Loucy (cell line): ENCODE measurements around the gene EGR4.

Experiments
- H2AFZ ChIP-seq: fragments of 200-600 bp; sonication (generic); 2 replicates; pipeline ENCODE4 v1.6.0; 2016; ENCODE audit warnings: antibody characterized with exemption, mild to moderate bottlenecking, low read length, moderate library complexity
- H3F3A ChIP-seq: fragments of 200-600 bp; 2 replicates; pipeline ENCODE4 v1.6.0; 2016; ENCODE audit warnings: antibody characterized with exemption, low read depth, mild to moderate bottlenecking
- H3K27me3 ChIP-seq: fragments of 200-600 bp; sonication (generic); 2 replicates; pipeline ENCODE4 v1.6.1; 2014; ENCODE audit warnings: low read length, mild to moderate bottlenecking; ENCODE audit not compliant: insufficient read depth, poor library complexity, severe bottlenecking
- H3K36me3 ChIP-seq: fragments of 200-600 bp; sonication (generic); 2 replicates; pipeline ENCODE4 v1.6.1; 2016; ENCODE audit warnings: low read length; ENCODE audit not compliant: insufficient read depth
- H3K4me1 ChIP-seq: fragments of 200-600 bp; sonication (generic); 2 replicates; pipeline ENCODE4 v1.5.1; 2014; ENCODE audit warnings: low read length, mild to moderate bottlenecking; ENCODE audit not compliant: insufficient read depth, poor library complexity, severe bottlenecking
- H3K4me2 ChIP-seq: fragments of 200-600 bp; sonication (generic); 2 replicates; pipeline ENCODE4 v1.6.0; 2014; ENCODE audit warnings: antibody characterized with exemption, low read length, low read depth, mild to moderate bottlenecking; ENCODE audit not compliant: poor library complexity, severe bottlenecking
- H3K4me3 ChIP-seq: fragments of 200-600 bp; sonication (generic); 2 replicates; pipeline ENCODE4 v1.5.1; 2014; ENCODE audit warnings: low read length, mild to moderate bottlenecking, mixed read lengths; ENCODE audit not compliant: poor library complexity, severe bottlenecking
- H3K79me2 ChIP-seq: fragments of 200-600 bp; sonication (generic); 2 replicates; pipeline ENCODE4 v1.6.1; 2014; ENCODE audit warnings: low read length; ENCODE audit not compliant: insufficient read depth
- H3K9ac ChIP-seq: fragments of 200-600 bp; sonication (generic); 2 replicates; pipeline ENCODE4 v1.6.0; 2014; ENCODE audit warnings: mild to moderate bottlenecking, low read depth, low read length, moderate library complexity; ENCODE audit not compliant: poor library complexity, severe bottlenecking
- H3K9me2 ChIP-seq: fragments of 200-600 bp; sonication (generic); replicated peaks from 2 replicates; pipeline ENCODE4 v1.6.1; 2016; ENCODE audit warnings: low read depth, low read length, mixed read lengths
- H3K9me3 ChIP-seq: fragments of 200-600 bp; sonication (generic); 2 replicates; pipeline ENCODE4 v1.6.1; 2014; ENCODE audit warnings: mild to moderate bottlenecking, antibody characterized with exemption, low read length, low read depth; ENCODE audit not compliant: insufficient read depth
- H4K20me1 ChIP-seq: fragments of 200-600 bp; sonication (generic); 2 replicates; pipeline ENCODE4 v1.6.0; 2014; ENCODE audit warnings: antibody characterized with exemption, low read length, mild to moderate bottlenecking; ENCODE audit not compliant: insufficient read depth, poor library complexity, severe bottlenecking
- EZH2phosphoT487 ChIP-seq: fragments of 200-600 bp; IDR thresholded peaks from 2 replicates; pipeline ENCODE4 v1.6.1; 2018; ENCODE audit warnings: antibody characterized with exemption, mild to moderate bottlenecking, moderate library complexity, borderline replicate concordance
- TF ChIP-seq, protein P1 (sequence below): fragments of 200-600 bp; sonication (generic); conservative IDR thresholded peaks from 2 replicates; pipeline ENCODE4 v1.5.1; 2014; ENCODE audit warnings: mild to moderate bottlenecking, antibody characterized with exemption, low read length

EGR4 gene

DNA sequence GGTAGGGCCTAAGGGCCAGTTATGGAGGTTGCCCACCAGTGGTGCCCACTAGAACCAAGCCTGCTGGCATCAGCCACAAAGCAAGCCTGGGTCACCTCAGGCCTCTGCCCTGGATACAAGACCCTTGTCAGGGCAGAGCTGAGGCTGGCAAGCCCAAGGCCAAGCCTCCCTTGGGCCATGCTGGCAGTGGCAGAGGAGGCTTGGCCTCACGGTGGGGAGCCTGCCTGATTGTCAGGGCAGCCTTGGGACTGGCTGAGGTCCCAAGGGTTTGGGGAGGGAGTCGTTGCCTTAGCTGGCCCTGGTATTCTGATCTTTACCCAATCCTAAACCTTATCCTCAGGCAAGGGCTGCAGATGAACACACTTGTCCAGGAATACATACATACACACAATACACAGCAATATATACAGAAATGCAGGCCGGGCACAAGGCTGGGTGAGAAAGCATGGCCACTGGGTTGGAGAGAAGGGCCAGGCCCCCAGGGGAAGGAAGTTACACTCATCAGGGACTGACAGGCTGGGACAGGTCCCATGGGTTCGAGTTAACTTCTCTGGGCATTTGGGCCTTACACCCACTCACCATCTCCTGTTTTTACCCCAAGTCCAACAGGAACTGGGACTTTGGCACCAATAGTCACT is 38.2 kb downstream of the EGR4 start:
- no peaks in the 10 kb centered on the region for H4K20me1 ChIP-seq
- TF ChIP-seq, protein P1, sequence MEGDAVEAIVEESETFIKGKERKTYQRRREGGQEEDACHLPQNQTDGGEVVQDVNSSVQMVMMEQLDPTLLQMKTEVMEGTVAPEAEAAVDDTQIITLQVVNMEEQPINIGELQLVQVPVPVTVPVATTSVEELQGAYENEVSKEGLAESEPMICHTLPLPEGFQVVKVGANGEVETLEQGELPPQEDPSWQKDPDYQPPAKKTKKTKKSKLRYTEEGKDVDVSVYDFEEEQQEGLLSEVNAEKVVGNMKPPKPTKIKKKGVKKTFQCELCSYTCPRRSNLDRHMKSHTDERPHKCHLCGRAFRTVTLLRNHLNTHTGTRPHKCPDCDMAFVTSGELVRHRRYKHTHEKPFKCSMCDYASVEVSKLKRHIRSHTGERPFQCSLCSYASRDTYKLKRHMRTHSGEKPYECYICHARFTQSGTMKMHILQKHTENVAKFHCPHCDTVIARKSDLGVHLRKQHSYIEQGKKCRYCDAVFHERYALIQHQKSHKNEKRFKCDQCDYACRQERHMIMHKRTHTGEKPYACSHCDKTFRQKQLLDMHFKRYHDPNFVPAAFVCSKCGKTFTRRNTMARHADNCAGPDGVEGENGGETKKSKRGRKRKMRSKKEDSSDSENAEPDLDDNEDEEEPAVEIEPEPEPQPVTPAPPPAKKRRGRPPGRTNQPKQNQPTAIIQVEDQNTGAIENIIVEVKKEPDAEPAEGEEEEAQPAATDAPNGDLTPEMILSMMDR: no peak
- TF ChIP-seq EZH2phosphoT487: no peak
- H3K4me2 ChIP-seq: no peak overlapping the region
- H3F3A ChIP-seq: no peaks in the 10 kb centered on the region
- H2AFZ ChIP-seq: no peak overlapping the region
- no peaks in the 10 kb centered on the region for H3K9me3 ChIP-seq
- no peaks in the 10 kb centered on the region for H3K9me2 ChIP-seq
- no peaks in the 10 kb centered on the region for H3K27me3 ChIP-seq
- H3K36me3 ChIP-seq: peaks cover 72% of the 10 kb centered on the region; the same call in 1 of the 2 replicates
- H3K4me3 ChIP-seq: no peak overlapping the region
- H3K79me2 ChIP-seq: no peaks in the 10 kb centered on the region
- no peaks in the 10 kb centered on the region for H3K4me1 ChIP-seq
- no peak overlapping the region for H3K9ac ChIP-seq

DNA sequence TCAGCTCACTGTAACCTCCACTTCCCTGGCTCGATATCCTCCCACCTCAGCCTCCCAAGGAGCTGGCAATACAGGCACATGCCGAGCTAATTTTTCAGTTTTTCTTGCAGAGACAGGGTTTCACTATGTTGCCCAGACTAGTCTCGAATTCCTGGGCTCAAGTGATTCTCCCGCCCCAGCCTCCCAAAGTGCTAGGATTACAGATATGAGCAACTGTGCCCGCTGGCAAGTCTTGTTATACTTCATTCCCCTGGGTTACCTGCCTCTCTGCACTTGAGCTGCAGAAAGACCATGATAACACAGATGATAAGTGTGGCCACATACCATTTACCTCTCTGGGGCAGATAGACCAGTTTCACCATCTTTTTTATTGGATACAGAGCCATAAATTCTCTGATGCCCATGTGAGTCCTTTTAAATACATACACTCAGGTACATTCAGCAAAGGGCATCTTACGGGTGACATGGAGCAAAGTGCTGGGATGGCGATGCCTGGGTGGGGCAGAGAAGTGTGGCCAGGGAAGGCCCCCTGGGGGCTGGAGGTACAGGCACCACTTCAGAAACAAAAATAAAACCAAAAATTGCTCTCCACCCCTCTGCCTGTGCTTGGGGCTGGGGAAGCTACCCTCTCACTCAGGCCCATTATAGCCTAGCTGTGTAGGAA is 38.9 kb downstream of the EGR4 start:
- Histone ChIP-seq H3K4me1 (no peaks in the 10 kb centered on the region), H2AFZ (no peak overlapping the region), H3K9me3 (no peaks in the 10 kb centered on the region), H3K36me3 (peaks cover 72% of the 10 kb centered on the region; the same call in 1 of the 2 replicates), H3K79me2 (no peaks in the 10 kb centered on the region), H3K9ac (no peak overlapping the region), H4K20me1 (no peaks in the 10 kb centered on the region), H3F3A (no peaks in the 10 kb centered on the region), H3K4me2 (no peak overlapping the region), H3K4me3 (no peak overlapping the region), H3K27me3 (no peaks in the 10 kb centered on the region), H3K9me2 (no peaks in the 10 kb centered on the region)
- TF ChIP-seq, protein P1: no peak
- no peak for TF ChIP-seq EZH2phosphoT487

DNA sequence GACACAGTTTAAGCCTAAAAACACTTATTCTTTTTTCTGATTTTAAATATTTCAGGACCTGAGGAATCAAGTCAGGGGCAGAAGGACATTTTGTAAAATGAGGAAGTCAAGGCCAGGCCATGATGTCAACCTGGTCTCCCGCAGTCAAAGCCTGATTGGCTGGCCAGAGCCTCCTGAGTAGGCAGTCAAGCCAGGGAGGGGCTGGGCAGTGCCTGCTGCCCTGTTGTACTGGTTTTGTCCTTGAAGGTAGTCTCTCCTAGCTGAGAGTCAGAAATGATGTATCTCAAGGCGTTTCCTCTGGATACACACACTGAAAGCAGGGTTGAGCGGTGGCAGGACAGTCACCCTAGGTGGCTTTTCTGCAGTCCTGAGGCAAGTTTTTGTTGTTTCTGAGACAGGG is 39.4 kb downstream of the EGR4 start:
- Histone ChIP-seq H4K20me1 (no peaks in the 10 kb centered on the region), H3K79me2 (no peaks in the 10 kb centered on the region), H3F3A (no peaks in the 10 kb centered on the region), H3K36me3 (peaks cover 72% of the 10 kb centered on the region; the same call in 1 of the 2 replicates), H2AFZ (no peak overlapping the region), H3K4me2 (no peak overlapping the region), H3K27me3 (no peaks in the 10 kb centered on the region), H3K4me3 (no peak overlapping the region), H3K9ac (no peak overlapping the region), H3K4me1 (no peaks in the 10 kb centered on the region), H3K9me3 (no peaks in the 10 kb centered on the region), H3K9me2 (no peaks in the 10 kb centered on the region)
- TF ChIP-seq, protein P1: no peak
- no peak for TF ChIP-seq EZH2phosphoT487
